ENCODE measurements around the gene NCEH1.

Gene NCEH1

GRCh38 chr3:172643506-172644179 is 67.2 kb downstream of the NCEH1 start:
- DNase-seq, result no peak

GRCh38 chr3:172641291-172641690 is 69.6 kb downstream of the NCEH1 start:
- no peak for DNase-seq

GRCh38 chr3:172640751-172641150 is 70.1 kb downstream of the NCEH1 start:
- no peak for DNase-seq

- DNase-seq, result no peak
These were observed 75.3 kb downstream of the NCEH1 start for GRCh38 chr3:172635588-172635987.

- DNase-seq, result no peak
These were observed 75.9 kb downstream of the NCEH1 start for GRCh38 chr3:172634948-172635347.

GRCh38 chr3:172630316-172630715 is 80.6 kb downstream of the NCEH1 start:
- no peak for DNase-seq

GRCh38 chr3:172629470-172629869 is 81.4 kb downstream of the NCEH1 start:
- no peak for DNase-seq

- no peak for DNase-seq
These were observed 83.6 kb downstream of the NCEH1 start for GRCh38 chr3:172627057-172627809.

GRCh38 chr3:172626021-172626640 is 84.7 kb downstream of the NCEH1 start:
- no peak for DNase-seq

GRCh38 chr3:172625404-172625803 is 85.5 kb downstream of the NCEH1 start:
- no peak for DNase-seq

GRCh38 chr3:172624999-172625398 is 85.9 kb downstream of the NCEH1 start:
- DNase-seq, result no peak

GRCh38 chr3:172622916-172623700 is 87.8 kb downstream of the NCEH1 start:
- DNase-seq, result no peak

GRCh38 chr3:172622156-172622555 is 88.7 kb downstream of the NCEH1 start:
- DNase-seq, result no peak

- DNase-seq, result no peak
These were observed 92.9 kb downstream of the NCEH1 start for GRCh38 chr3:172617976-172618375.

- DNase-seq, result no peak
These were observed 93.7 kb downstream of the NCEH1 start for GRCh38 chr3:172617013-172617706.

GRCh38 chr3:172616031-172616461 is 94.8 kb downstream of the NCEH1 start:
- no peak for DNase-seq

GRCh38 chr3:172615296-172615695 is 95.6 kb downstream of the NCEH1 start:
- no peak for DNase-seq

GRCh38 chr3:172614340-172615274 is 96.3 kb downstream of the NCEH1 start:
- no peak for DNase-seq

GRCh38 chr3:172613845-172614244 is 97.0 kb downstream of the NCEH1 start:
- no peak for DNase-seq

GRCh38 chr3:172612871-172613678 is 97.8 kb downstream of the NCEH1 start:
- no peak for DNase-seq

Data from GOT3 (cell line).